ES-I3 (cell line): ENCODE results near the gene AKT2.
A peak's percentile ranks its signal among the peaks of the same experiment; 100 is the strongest.
"Not testable (repeated sequence)": the region's sequence is repeated elsewhere in the genome, so short reads cannot be mapped to it uniquely, and the experiment has no call there.

Experiments
- H3K36me3 ChIP-seq: 2 replicates; pipeline ENCODE4 v1.6.1; 2013; ENCODE audit warnings: mild to moderate bottlenecking, low read length, control low read depth, moderate library complexity; ENCODE audit not compliant: insufficient read depth
- H3K4me1 ChIP-seq: 2 replicates; pipeline ENCODE4 v1.6.1; 2013; ENCODE audit warnings: mild to moderate bottlenecking, control low read depth, low read length; ENCODE audit not compliant: insufficient read depth
- H3K9ac ChIP-seq: 2 replicates; pipeline ENCODE4 v1.6.1; 2013; ENCODE audit warnings: low read depth, mild to moderate bottlenecking, low read length, moderate library complexity
- H3K9me3 ChIP-seq: 2 replicates; pipeline ENCODE4 v1.6.1; 2013; ENCODE audit warnings: mild to moderate bottlenecking, low read length, moderate library complexity; ENCODE audit not compliant: control insufficient read depth, insufficient read depth

AKT2 gene

DNA sequence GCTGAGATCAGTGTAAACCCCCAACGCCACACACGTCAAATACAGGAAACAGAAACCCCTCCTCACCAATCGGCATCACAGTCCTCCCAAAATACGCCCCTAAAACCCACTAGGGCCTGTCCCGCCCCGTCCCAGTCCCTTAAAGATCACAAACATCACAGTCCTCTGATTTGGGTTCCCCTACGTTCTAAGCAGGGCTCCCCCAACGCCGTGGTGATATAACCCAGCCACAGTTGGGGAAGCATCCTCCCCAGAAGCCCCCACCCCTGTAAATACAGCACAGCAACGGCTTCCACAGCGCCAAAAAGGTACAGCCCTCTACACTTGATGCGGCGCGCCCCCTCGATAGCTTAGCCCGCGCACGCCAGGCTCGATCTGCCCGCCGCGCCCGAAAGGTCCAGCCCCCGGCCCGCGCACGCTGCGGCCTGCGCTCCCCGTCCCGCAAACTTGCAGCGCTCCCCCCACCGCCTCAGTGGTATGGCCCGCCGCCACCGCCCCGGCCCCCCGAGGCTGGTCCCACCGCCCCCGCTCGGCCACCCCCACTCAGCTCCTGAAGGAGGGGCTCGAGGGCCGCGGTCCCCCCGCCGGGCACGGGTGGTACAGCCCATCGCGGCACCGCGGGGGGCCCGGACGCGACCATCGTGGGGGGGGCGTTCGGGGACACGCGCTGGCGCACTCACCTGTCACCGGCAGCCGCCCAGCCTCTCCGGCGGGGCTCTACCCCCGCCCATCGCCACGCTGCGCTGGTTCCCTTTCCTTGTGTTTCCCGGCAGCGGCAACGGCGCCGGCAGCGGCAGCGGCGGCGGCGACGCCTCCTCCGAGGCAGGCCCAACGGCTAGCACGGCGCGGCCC is at the start of gene AKT2:
Gene AKT2 (minus strand): TSS at position 845 of the 852 bp plus-strand sequence. CDS start 20,078 bp downstream, outside the sequence.
- no peaks in the 10 kb centered on the region for H3K9me3 ChIP-seq
- no peaks in the 10 kb centered on the region for H3K36me3 ChIP-seq
- H3K9ac ChIP-seq, result peak within 1 kb of the TSS; percentile 99
- peaks cover 20% of the 10 kb centered on the region; the same call in 1 of the 2 replicates for H3K4me1 ChIP-seq

DNA sequence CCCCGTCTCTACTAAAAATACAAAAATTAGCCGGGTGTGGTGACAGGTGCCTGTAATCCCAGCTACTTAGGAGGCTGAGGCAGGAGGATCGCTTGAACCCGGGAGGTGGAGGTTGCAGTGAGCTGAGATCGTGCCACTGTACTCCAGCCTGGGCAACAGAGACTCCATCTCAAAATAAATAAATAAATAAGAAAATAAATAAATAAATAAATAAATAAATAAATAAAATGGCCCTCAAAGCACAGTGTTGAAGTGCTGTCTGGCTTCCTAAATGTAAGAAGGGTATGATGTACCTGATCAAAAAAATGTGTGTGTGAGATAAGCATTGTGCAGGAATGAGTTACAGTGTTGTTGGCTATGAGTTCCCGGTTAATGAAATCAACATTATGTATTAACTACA is 47.9 kb upstream of the AKT2 start:
- H3K36me3 ChIP-seq, result not testable (repeated sequence)

DNA sequence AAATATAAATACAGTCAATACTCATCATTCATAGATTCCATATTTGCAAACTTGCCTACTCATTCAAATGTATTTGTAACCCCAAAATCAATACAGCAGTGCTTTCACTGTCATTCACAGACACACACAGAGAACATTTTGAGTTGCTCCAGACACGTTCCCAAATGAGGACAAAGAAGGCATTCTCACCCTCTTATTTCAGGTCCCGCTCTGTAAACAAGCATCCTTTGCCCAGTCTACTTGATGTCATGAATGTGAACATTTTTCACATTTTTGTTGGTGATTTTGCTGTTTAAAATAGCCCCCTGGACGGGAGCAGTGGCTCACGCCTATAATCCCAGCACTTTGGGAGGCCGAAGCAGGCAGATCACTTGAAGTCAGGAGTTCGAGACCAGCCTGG is 47.5 kb upstream of the AKT2 start:
- H3K9ac ChIP-seq, result no peak overlapping the region
- no peaks in the 10 kb centered on the region for H3K4me1 ChIP-seq
- H3K36me3 ChIP-seq, result 0 out of 2 replicates have a peak, but pooled peaks cover 5% of the 10 kb centered on the region
- no peaks in the 10 kb centered on the region for H3K9me3 ChIP-seq

More for the DNA sequence above, 47.9 kb upstream of the AKT2 start:
- not testable (repeated sequence) for H3K4me1 ChIP-seq, H3K9ac ChIP-seq, H3K9me3 ChIP-seq

DNA sequence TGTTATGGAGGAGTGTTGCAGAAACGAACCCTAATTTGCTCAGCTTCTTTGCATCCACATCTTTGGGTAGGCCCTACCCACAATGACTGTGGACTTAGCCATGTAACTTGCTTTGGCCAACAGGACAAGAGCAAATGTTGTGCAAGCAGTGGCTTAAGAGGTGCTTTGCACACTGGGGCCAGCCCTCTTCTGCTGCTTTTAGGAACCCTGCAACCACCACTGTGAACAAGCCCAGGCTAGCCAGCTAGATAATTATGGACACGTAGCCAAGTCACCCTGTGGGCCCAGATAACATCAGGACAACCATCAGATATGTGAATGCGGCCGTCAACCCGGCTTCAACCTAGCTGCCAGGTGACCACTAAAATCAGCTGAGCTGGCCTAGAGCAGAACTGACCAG is 45.9 kb upstream of the AKT2 start:
- peaks cover 10% of the 10 kb centered on the region; the same call in 1 of the 2 replicates for H3K36me3 ChIP-seq

DNA sequence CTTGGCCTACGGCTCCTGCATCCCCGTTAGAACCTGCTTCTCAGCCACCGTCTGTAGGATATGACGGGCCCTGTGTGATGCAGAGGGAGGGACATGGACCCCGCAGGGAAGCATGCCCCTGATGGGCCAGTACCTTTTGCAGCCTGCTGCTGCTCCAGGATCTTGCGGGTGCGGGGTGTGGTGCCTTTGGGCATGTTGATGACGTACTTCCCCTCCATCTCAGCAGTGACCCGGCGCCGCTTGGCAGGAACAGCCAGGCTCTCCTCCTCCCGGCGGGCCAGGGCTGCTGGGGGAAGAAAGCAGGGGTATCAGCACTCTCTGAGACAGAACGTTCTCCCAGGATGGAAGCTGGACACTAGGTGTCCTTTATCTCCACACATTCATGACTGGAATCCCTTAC is 41.1 kb upstream of the AKT2 start:
- no peaks in the 10 kb centered on the region for H3K4me1 ChIP-seq
- H3K9ac ChIP-seq, result no peak overlapping the region
- H3K36me3 ChIP-seq, result peaks cover 5% of the 10 kb centered on the region
- H3K9me3 ChIP-seq, result no peaks in the 10 kb centered on the region

More for the DNA sequence above, 45.9 kb upstream of the AKT2 start:
- Histone ChIP-seq H3K4me1 (no peaks in the 10 kb centered on the region), H3K9ac (no peak overlapping the region), H3K9me3 (no peaks in the 10 kb centered on the region)

DNA sequence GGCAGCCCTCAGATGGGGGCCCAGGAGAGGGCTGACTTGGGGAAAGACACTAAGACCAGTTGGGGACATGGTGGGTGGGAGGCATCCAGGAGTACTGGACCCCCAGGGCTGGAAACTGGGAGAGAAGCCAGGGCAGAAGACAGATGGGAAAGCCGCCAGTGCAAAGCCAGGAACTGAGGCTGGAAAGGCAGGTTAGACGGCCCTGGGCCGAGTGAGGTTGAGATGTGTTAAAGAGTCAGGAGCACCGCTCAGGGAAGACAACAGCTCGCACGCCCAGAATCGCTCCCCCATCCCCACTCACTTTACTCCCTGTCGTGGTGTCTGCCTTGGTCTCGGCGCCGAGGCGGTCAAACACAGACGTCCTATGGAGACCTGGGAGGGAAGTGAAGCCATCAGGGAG is 38.6 kb upstream of the AKT2 start:
- Histone ChIP-seq H3K9me3 (no peaks in the 10 kb centered on the region), H3K4me1 (no peaks in the 10 kb centered on the region), H3K9ac (no peak overlapping the region), H3K36me3 (peaks cover 5% of the 10 kb centered on the region)

DNA sequence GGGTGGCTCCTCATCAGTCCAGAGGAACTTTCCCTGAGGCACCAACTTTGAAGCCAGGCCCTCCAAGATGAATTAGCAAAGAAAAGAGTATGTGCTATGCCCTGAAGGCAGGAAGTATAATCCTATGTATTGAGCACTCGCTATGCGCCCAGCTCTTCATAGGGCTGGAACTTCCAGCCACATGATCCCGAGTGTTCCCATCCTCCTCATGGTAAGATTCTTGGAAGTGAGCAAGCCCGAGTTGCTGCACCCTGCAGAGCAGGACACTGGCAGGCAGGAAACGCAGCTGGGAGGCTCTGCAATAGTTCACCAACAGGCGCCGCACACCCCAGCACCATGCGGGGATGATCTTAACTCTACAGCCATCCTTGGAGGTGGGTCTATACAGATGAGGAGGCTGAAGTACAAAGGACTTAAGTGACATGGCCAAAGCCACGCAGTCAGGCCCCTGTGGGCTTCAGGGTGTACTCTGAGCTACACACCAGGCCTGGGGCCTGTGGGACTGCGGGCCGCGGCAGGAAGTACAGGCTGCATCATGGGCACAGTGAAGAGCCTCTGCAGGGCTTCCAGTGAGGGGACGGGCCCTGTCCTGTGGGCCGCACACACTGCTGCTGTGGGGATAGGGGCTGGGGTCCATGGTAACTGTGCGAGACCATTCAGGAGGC is 37.9 kb upstream of the AKT2 start:
- Histone ChIP-seq H3K4me1 (no peaks in the 10 kb centered on the region), H3K36me3 (peaks cover 5% of the 10 kb centered on the region), H3K9ac (no peak overlapping the region), H3K9me3 (no peaks in the 10 kb centered on the region)

DNA sequence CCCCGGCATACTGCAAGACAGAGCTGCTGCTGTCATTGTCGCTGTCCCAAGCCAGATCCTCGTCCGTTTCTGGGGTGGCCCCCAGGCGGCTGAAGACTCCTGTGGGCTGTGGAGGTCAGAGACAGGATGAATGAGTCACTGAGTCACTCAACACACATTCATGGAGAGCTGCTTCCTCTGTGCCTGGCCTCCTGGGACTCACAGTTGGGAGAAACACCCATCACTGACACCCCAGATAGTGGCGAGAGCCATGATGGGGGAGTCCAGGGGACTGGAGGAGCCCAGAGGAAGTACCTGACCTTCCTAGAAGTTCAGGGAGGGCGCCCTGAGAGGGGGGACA is 37.1 kb upstream of the AKT2 start:
- Histone ChIP-seq H3K9ac (no peak overlapping the region), H3K9me3 (no peaks in the 10 kb centered on the region), H3K4me1 (no peaks in the 10 kb centered on the region), H3K36me3 (peaks cover 5% of the 10 kb centered on the region)

DNA sequence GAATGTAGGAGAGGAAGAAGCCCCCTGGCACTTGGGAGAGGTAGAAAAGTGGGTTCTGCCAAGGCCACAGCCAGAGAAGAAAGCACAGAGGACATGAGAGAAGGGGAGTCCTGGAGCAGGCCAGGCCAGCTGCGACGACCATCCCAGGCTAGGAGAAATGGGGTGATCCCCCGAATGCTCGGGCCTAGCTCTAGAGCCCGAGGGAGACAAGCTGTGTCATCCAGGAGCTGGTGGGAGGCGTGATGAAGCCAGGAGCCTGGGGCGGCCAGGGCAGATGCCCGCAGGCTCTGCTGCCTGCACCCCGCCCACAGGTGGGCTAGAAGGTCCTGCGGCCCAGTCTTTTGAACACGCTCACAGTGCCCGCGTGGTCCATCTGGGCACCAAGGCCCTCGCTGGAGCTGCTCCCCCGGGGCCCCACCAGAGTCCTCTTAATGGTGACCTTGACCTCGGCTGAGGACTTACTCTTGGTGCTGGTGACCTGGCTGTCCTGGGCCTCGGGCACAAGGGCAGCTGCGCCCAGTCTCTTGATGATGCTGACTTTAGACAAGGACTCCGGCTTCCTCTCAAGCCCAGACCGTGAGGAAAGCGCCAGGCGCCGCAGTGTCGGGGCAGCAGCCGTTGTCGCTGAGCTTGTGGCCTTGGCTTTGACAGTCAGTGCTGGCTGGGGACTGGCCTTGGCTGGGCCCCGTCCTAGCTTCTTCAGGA is 36.6 kb upstream of the AKT2 start:
- no peaks in the 10 kb centered on the region for H3K9me3 ChIP-seq
- H3K36me3 ChIP-seq, result peaks cover 5% of the 10 kb centered on the region
- H3K4me1 ChIP-seq, result no peaks in the 10 kb centered on the region
- no peak overlapping the region for H3K9ac ChIP-seq

DNA sequence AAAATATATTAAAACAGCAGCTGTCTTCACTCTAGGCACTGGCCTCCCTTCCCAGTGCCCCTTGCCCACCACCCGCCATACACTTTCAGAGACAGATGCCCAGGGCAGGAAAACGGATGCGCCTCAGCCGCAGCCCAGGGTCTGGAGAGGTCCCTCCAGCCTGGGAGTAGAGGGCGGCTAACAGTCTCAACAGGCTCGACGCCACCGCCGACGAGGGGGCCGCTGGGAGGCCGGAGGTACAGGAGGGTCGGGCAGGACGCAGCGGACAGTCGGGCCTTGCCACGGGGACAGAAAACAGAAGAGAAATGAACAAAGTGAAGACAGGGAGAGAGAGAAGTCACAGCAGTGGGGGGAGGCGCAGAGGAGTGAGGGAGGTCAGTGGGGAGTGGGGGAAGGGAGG is 35.9 kb upstream of the AKT2 start:
- Histone ChIP-seq H3K4me1 (no peaks in the 10 kb centered on the region), H3K9me3 (no peaks in the 10 kb centered on the region), H3K36me3 (no peaks in the 10 kb centered on the region; the same call in none of the 2 replicates), H3K9ac (no peak overlapping the region)

DNA sequence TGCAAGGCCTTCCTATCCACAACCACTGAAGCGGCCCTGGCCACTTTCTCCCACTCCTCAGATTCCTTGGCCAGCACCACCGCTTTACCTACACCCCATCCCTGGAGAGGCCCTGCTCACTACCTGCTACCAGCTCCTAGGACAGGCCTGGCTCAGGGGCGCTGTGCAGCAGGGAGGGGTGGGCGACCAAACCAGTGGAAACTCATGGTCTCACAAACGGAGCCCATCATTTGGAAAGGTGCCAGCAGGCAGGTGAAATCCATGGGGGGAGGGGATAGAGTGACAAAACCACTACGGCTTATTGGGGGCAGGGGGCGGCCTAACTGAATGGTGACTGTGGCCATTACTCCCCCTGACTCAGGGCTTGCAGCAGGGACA is 35.4 kb upstream of the AKT2 start:
- Histone ChIP-seq H3K36me3 (no peaks in the 10 kb centered on the region; the same call in none of the 2 replicates), H3K9me3 (no peaks in the 10 kb centered on the region), H3K9ac (no peak overlapping the region), H3K4me1 (no peaks in the 10 kb centered on the region)

DNA sequence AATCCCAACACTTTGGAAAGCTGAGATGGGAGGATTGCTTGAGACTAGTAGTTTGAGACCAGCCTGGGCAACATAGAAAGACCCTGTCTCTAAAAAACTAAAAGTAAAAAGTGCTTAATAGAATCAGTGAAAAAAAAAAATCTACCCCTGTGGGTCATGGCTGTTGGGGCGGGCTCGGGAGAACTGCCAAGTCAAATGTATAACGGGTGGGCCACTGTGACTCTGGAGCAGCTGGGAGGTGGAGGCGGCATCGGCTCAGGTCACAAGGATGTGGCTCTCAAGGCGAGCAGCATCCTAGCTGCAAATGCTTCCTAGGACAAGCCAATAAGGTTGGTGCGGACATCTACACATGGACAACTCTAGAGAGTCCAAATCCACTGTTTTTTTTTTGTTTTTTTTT is 32.2 kb upstream of the AKT2 start:
- Histone ChIP-seq H3K9me3 (no peaks in the 10 kb centered on the region), H3K9ac (no peak overlapping the region), H3K4me1 (no peaks in the 10 kb centered on the region), H3K36me3 (no peaks in the 10 kb centered on the region; the same call in 1 of the 2 replicates)

DNA sequence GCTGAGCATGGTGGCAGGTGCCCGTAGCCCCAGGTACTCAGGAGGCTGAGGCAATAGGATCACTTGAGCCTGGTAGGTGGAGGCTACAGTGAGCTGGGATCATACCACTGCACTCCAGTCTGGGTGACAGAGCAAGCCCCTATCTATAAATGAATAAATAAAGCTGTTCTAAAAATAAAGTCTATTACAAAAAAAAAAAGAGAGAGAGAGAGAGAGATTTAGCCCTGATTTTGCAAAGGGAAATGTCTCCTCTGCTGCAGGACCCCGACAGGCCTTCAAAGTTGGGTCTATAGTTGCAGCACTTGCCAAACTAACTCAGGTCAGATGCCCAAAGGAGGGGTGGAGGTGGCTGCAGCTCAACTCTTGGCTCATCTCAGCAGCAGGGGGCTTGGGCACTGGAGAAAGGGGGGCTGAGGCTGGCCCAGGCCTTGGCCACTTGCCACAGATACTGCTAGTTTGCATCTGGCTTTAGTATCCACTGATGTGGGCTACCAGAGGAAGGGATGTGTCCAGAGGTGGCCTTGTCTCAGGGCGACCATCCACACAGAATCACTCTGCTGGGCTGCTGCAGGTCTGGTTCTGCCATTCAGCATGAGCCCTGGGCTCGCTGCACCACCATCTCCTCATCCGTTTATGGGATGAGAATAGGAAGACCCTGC is 30.8 kb upstream of the AKT2 start:
- Histone ChIP-seq H3K36me3 (no peaks in the 10 kb centered on the region), H3K4me1 (no peaks in the 10 kb centered on the region), H3K9ac (no peak overlapping the region), H3K9me3 (no peaks in the 10 kb centered on the region)

DNA sequence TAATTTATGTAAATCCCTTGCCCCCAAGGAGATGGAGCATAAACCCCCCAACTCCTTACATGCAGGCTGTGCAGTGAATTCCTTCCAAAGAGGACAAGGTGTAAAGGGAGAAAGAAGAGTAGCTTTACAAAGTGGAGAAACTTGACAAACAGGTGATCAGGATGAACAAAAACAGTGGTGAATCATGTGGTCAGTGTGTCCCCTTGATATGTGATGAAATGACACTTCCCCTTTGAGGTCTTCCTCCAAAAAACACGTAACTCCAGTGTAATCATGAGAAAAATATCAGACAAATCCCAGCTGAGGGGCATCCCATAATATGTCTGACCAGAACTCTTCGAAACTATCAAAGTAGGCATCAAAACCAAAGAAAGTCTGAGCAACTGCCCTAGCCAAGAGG is 29.5 kb upstream of the AKT2 start:
- Histone ChIP-seq H3K4me1 (no peaks in the 10 kb centered on the region), H3K9ac (no peak overlapping the region), H3K9me3 (no peaks in the 10 kb centered on the region), H3K36me3 (no peaks in the 10 kb centered on the region)
